ENCODE measurements around the gene WFDC1. TPM values are rescaled to one million over a fixed set of nuclear protein-coding genes. Genes with fewer than 3 reads are reported as not detected.

WFDC1 gene
- total and polyA plus RNA-seq, 10 of the 15 experiments (the other 5 are each of a cell fraction or from before 2014, with no cell fraction given) = not detected

DNA sequence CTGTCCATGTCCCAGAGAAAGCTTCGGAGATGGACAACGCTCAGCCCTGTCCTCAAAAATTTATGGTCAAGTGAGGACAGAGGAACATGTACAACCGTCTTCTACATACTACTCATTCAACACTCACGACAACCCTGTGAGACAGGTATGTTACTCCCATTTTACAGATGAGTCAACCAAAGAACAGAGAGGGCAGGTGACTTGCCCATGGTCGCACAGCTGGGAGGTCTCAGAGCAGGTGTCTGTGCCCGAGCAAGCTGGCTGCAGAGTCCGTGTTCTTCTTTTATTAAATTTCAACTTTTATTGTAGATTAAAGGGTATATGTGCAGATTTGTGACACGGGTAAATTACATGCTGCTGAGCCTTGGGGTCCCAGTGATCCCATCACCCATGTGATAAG lies 5.8 kb upstream of the WFDC1 start:
- in situ Hi-C loops (cut with MboI) = no loop called here
- TF ChIP-seq HDAC2 (IDR thresholded peaks at IDR 0.05) (no peak), TCF12 (IDR thresholded peaks at IDR 0.05; ENCODE audit: low read depth, low read length) (no peak), TBL1XR1 (IDR thresholded peaks at IDR 0.05; ENCODE audit: low read depth, low read length) (no peak), BCL11A (IDR thresholded peaks at IDR 0.05; ENCODE audit: low read depth, low read length) (no peak), JUNB (IDR thresholded peaks at IDR 0.05) (no peak), SP1 (IDR thresholded peaks at IDR 0.05; ENCODE audit: low read depth, low read length) (no peak), NBN (IDR thresholded peaks at IDR 0.05) (no peak), POU2F2 (IDR thresholded peaks at IDR 0.05; ENCODE audit: borderline replicate concordance, low read depth, low read length) (no peak), MTA3 (IDR thresholded peaks at IDR 0.05; ENCODE audit: borderline replicate concordance, low read length) (no peak), NRF1 (conservative IDR thresholded peaks at IDR 0.05; ENCODE audit: low read depth, low read length) (no peak), SPI1 (IDR thresholded peaks at IDR 0.05; ENCODE audit: borderline replicate concordance, insufficient read depth, low read depth, low read length) (no peak), SUZ12 (IDR thresholded peaks at IDR 0.05; ENCODE audit: unreplicated experiment) (no peak), ETV6 (conservative IDR thresholded peaks at IDR 0.05 in 1 of 2, IDR thresholded peaks at IDR 0.05 in 1 of 2; ENCODE audit: borderline replicate concordance in 1 of 2, low read depth in 1 of 2) (no peak), RAD51 (IDR thresholded peaks at IDR 0.05) (no peak)
- TF ChIP-seq, protein P1, sequence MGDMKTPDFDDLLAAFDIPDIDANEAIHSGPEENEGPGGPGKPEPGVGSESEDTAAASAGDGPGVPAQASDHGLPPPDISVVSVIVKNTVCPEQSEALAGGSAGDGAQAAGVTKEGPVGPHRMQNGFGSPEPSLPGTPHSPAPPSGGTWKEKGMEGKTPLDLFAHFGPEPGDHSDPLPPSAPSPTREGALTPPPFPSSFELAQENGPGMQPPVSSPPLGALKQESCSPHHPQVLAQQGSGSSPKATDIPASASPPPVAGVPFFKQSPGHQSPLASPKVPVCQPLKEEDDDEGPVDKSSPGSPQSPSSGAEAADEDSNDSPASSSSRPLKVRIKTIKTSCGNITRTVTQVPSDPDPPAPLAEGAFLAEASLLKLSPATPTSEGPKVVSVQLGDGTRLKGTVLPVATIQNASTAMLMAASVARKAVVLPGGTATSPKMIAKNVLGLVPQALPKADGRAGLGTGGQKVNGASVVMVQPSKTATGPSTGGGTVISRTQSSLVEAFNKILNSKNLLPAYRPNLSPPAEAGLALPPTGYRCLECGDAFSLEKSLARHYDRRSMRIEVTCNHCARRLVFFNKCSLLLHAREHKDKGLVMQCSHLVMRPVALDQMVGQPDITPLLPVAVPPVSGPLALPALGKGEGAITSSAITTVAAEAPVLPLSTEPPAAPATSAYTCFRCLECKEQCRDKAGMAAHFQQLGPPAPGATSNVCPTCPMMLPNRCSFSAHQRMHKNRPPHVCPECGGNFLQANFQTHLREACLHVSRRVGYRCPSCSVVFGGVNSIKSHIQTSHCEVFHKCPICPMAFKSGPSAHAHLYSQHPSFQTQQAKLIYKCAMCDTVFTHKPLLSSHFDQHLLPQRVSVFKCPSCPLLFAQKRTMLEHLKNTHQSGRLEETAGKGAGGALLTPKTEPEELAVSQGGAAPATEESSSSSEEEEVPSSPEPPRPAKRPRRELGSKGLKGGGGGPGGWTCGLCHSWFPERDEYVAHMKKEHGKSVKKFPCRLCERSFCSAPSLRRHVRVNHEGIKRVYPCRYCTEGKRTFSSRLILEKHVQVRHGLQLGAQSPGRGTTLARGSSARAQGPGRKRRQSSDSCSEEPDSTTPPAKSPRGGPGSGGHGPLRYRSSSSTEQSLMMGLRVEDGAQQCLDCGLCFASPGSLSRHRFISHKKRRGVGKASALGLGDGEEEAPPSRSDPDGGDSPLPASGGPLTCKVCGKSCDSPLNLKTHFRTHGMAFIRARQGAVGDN (IDR thresholded peaks at IDR 0.05) = no peak
- TF ChIP-seq, protein P2, sequence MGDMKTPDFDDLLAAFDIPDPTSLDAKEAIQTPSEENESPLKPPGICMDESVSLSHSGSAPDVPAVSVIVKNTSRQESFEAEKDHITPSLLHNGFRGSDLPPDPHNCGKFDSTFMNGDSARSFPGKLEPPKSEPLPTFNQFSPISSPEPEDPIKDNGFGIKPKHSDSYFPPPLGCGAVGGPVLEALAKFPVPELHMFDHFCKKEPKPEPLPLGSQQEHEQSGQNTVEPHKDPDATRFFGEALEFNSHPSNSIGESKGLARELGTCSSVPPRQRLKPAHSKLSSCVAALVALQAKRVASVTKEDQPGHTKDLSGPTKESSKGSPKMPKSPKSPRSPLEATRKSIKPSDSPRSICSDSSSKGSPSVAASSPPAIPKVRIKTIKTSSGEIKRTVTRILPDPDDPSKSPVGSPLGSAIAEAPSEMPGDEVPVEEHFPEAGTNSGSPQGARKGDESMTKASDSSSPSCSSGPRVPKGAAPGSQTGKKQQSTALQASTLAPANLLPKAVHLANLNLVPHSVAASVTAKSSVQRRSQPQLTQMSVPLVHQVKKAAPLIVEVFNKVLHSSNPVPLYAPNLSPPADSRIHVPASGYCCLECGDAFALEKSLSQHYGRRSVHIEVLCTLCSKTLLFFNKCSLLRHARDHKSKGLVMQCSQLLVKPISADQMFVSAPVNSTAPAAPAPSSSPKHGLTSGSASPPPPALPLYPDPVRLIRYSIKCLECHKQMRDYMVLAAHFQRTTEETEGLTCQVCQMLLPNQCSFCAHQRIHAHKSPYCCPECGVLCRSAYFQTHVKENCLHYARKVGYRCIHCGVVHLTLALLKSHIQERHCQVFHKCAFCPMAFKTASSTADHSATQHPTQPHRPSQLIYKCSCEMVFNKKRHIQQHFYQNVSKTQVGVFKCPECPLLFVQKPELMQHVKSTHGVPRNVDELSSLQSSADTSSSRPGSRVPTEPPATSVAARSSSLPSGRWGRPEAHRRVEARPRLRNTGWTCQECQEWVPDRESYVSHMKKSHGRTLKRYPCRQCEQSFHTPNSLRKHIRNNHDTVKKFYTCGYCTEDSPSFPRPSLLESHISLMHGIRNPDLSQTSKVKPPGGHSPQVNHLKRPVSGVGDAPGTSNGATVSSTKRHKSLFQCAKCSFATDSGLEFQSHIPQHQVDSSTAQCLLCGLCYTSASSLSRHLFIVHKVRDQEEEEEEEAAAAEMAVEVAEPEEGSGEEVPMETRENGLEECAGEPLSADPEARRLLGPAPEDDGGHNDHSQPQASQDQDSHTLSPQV (IDR thresholded peaks at IDR 0.05) = no peak
- TF ChIP-seq, protein P3, sequence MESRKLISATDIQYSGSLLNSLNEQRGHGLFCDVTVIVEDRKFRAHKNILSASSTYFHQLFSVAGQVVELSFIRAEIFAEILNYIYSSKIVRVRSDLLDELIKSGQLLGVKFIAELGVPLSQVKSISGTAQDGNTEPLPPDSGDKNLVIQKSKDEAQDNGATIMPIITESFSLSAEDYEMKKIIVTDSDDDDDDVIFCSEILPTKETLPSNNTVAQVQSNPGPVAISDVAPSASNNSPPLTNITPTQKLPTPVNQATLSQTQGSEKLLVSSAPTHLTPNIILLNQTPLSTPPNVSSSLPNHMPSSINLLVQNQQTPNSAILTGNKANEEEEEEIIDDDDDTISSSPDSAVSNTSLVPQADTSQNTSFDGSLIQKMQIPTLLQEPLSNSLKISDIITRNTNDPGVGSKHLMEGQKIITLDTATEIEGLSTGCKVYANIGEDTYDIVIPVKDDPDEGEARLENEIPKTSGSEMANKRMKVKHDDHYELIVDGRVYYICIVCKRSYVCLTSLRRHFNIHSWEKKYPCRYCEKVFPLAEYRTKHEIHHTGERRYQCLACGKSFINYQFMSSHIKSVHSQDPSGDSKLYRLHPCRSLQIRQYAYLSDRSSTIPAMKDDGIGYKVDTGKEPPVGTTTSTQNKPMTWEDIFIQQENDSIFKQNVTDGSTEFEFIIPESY (IDR thresholded peaks at IDR 0.05) = no peak

More for the DNA sequence above, 5.8 kb upstream of the WFDC1 start:
- no peak overlapping the region for H3K4me2 ChIP-seq (ENCODE audit: control insufficient read depth, insufficient read depth)
- no peak overlapping the region for H3K27ac ChIP-seq (ENCODE audit: control insufficient read depth, insufficient read depth)
- no peak overlapping the region for H3K9ac ChIP-seq (ENCODE audit: control insufficient read depth, insufficient read depth, low read length)
- SMC1A ChIA-PET (ENCODE audit: uncharacterized antibody, unreplicated experiment) = no interaction called here
- FAIRE-seq = no peak
- H3K4me3 ChIP-seq = no peak overlapping the region
- no TSS peak for BruUV-seq (replicated peaks)
- no peaks in the 10 kb centered on the region for H4K20me1 ChIP-seq (ENCODE audit: control insufficient read depth, insufficient read depth)
- no peak overlapping the region for H2AFZ ChIP-seq (ENCODE audit: control insufficient read depth, low read depth, low read length)
- POLR2A ChIA-PET = no interaction called here
- no peak for DNase-seq (ENCODE audit: low read depth, low spot score)
- H3K4me1 ChIP-seq (ENCODE audit: control insufficient read depth, insufficient read depth, low read length) = no peaks in the 10 kb centered on the region
- WGBS (ENCODE audit: insufficient coverage, insufficient replicate concordance, low lambda C conversion rate, missing lambda C conversion rate) = 14% methylated on average over 8 of the region's 8 CpGs
- no peak for ATAC-seq
- H3K36me3 ChIP-seq (ENCODE audit: control insufficient read depth in 2 of 2, insufficient read depth in 2 of 2, low read length in 1 of 2) = no peaks in the 10 kb centered on the region
- intact Hi-C loops (cut with micrococcal nuclease; ENCODE audit: unreplicated experiment) = no loop called here
- RAD21 ChIA-PET (ENCODE audit: unreplicated experiment) = no interaction called here
- H3K27me3 ChIP-seq (replicated peaks in 1 of 2; ENCODE audit: control insufficient read depth in 2 of 2, insufficient read depth in 2 of 2, low read length in 1 of 2) = peaks cover under 1 to 6% of the 10 kb centered on the region in 2 experiments
- no peaks in the 10 kb centered on the region for H3K79me2 ChIP-seq (ENCODE audit: control insufficient read depth, insufficient read depth, low read length)
- CTCF ChIA-PET = interaction anchor here (1.0 kb wide), 1 partner anchor 195 kb away, joined by 3 read pairs; no protein-coding TSS in a partner anchor
- H3K9me3 ChIP-seq (replicated peaks; ENCODE audit: control insufficient read depth, insufficient read depth, low read length) = no peaks in the 10 kb centered on the region
